GM21526 (cell line): Measurements from ENCODE around the gene GPR107.

ENCODE experiments used
- ATAC-seq: cut with Tn5 transposase; IDR thresholded peaks from one replicate; pipeline ENCODE4 v1.9.1; 2021; ENCODE audit warnings: moderate library complexity; ENCODE audit not compliant: unreplicated experiment, low FRiP score

The GPR107 gene

DNA sequence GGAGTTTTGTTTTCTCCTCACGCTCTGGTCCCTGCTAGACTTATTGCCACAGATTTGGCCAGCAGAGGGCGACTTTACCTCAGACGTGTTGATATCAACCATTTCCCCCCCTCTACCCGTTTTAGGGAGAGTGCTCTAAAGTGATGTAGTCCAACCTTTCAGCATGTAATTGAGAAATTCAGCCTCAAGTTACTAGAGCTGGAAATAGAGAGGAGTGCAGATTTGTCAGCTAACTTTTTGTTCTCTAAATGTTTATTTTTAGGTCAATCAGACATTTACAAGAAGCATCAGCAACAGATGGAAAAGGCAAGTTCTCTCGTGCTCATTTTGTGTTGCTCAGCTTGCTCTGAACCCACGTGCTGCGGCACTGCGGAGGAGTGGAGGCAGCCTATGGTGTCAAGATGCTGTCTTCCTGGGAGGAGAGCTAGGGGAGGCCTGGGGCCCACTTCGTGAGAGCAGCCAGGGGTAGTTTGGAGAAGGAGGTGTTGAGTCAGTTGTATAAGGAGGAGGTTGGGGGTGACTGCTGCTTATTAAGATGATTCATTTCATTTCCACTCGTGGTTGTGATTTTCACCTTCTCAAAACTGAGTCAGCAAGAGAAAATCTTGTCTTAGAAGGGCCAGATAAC is 53.6 kb downstream of the GPR107 start:
- no peak for ATAC-seq

DNA sequence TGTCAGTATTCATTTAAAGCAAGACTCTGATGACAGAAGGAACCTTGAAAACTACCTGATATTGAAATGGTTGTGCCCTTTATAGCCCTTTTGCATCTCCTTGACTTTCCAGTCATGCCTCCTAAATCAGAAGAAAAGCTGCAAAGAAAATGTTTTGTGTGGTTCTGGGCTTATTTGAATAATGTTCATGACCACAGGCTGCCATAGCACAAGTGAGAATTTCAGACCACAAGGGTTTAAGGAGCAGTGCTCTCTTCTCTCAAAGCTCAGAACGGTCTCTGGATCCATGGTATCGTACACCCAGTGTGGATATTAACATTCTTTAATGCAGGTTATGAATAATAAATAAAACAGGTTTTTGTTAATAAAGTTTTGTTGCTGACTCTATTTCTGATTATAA is 54.2 kb downstream of the GPR107 start:
- no peak for ATAC-seq

DNA sequence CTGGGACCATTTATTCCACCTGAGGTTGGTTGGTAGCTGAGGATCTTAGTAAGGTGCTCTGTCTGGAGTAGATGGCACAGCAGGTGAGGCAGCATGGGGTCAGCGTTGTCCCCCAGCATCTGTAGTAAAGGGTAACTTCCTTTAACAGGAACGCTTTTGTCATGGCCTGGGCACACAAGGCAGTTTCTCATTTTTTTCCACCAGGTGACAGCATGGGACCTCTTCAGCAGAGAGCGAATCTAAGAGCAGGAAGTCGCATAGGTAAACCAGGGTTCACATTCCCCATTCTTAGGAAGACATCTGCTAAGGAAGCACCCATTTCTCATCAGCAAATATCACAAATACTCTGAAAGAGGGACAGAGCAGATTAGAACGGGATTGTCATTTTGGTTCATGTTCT is 56.5 kb downstream of the GPR107 start:
- ATAC-seq: no peak

DNA sequence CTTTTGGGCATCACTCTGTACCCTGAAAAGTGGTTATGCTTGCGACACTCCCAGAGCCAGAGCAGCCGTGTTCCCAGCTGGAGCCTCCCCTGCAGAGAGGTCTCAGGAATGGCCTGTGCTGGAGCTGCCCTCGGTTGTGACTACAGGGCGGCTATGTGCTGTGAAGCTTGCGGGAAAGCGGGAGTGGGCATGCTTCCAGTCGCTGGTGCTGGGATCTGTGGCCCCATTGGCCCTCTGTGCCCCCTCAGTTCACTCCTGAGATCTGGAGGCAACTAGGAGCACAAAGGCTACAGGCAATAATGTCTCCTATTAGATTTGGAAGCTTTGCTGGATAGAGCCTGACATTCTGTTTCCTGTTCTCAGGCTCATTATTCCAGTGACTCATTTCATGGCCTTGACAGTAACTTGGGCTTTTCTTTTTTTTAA is 56.9 kb downstream of the GPR107 start:
- ATAC-seq: no peak

DNA sequence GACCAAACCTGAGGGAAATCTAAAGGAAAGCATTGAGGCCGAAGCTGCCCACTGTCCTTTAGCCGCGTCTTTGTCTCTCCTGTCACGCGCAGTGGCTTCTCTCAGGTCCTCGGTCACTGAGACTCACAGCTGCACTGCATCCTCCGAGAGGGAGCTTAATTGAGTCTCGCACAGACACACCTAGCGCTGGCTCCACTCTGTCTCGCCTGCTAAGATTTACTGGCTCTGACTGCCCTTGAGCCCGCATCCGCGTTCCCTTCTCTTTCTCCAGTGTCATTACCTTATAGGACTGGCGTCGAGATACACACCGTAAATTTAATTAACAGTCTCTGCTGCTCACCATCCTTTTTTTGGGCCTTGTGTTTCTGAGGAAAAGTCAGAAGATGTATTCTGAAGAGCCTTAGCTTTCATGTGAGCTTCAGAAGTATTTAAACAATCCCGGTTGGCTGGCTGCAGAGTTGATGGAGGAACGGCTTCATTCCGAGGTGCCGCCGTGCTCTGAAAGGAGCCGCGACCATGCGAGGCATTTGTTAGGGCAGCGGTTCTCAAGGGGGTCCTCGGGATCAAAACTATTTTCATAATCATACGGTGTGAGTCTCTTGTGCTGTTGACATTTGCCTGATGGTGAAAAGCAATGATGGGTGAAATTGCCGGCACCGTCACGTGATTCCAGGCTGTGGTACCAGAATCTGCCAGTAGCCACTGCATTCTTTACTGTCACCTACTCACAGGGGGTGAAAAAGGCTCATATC is 58.3 kb downstream of the GPR107 start:
- no peak for ATAC-seq

DNA sequence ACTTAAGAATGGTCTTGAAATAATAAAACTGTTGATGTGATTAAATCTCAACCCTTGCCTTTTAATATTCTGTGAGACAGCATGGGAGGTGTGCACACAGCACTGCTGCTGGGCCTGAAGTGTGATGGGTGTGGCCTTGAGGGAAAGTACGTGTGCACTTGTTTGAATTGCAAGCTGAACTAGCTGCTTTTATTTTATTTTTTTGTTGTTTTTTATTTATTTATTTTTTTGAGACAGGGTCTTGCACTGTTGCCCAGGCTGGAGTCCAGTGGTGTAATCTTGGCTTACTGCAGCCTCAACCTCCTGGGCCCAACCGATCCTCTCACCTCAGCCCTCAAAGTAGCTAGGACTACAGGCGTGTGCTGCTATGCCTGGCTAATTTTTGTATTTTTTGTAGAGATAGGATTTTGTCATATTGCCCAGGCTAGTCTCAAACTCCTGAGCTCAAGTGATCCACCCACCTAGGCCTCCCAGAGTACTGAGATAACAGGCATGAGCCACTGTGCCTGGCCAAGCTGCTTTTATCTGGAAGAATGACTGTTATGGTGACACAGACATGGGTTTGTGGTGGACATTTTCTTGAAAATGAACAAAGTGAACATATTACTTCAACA is 58.9 kb downstream of the GPR107 start:
- no peak for ATAC-seq

DNA sequence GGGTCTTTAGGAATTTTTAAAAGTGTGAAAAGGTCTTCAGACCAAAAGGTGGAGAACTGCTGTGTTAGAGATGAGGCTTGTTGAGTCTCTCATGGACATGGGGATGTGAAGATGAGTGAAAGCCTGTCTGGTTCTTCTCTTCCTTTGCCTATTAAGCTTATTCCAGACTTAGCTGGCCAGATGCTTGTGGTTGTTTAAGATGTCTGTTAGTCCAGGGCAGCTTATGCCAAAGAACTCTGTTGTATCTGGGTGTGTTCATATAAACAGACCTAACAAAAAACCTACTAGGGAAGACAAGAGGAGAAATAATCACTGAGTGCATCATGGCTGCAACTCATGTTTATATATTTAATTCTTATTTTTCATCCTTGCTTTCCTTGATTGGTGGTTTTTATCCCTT is 61.0 kb downstream of the GPR107 start:
- ATAC-seq: no peak

DNA sequence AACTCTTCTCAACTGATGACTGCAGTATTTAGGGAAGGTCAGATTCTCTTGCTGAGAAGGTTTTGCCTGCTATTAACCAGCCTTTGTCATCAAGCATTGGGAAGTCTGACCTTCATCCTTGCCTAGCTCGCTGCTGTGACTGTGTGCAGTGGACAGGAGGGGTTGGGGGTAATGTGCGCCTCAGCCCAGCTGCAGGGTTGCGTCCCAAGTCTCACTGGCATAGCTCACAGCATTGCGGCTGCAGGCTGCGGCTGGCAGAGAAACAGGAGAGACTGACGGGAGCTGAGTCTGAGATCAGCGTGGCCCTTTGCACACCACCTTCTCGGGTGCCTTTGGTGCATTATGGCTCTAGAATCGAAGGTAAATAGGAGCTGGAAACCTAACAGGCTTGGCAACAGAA is 62.6 kb downstream of the GPR107 start:
- no peak for ATAC-seq

DNA sequence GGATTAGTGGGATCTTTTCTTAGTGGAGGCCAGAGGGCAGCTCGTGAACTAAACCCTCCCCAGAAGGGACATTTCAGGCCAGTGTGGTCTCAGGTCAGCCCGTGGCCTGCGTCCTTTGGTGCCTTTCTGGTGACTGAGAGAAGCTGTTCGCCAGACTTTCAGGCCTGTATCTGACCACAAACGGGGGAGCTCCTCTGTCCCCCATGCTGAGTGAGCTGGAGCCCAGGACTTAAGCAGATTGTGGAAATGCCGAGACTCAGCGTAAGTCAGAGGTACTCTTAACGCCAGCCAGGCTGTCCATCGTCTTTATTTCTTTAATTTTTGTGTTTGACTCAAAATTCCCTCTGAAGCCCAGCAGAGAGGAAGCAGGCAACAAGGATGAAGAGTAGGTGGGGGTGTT is 63.7 kb downstream of the GPR107 start:
- ATAC-seq: no peak

DNA sequence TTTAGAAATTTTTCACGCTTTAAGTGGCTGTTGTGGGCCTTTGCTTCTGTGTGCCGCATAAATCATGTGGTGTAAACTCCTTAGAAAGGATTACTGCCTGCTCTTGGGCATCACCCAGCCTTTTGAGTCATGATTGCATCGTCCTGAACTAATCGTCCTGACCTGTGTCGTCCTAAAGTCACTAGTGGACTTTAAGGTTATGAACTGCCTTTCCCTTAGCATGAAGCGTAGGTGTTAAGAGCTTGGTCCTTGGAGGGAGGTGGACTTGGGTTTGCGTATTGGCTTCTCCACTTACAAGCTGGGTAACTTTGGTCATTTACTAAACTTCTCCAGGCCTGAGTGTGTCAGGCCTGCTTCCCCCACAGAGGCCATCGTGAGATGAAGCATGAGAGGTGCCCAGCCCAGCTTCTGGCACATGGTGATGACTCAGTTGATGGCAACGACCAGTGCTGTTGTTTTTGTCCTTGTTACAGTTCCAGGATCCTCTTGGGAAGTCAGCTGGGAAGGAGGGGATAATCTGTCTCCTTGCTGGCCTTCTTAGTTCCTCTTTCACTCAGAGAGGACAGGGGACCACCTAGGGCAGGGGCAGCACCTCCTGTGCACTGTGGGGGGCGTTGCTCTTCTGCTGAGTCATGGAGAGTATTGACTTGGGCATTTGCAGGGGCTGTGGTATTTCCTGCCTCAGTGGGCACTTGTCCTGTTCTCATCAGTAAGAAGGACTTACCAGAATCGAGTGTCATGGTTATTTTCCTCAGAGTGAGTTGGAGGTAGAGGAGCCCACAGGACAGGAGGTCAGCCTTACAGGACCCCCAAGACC is 64.3 kb downstream of the GPR107 start:
- ATAC-seq: no peak

DNA sequence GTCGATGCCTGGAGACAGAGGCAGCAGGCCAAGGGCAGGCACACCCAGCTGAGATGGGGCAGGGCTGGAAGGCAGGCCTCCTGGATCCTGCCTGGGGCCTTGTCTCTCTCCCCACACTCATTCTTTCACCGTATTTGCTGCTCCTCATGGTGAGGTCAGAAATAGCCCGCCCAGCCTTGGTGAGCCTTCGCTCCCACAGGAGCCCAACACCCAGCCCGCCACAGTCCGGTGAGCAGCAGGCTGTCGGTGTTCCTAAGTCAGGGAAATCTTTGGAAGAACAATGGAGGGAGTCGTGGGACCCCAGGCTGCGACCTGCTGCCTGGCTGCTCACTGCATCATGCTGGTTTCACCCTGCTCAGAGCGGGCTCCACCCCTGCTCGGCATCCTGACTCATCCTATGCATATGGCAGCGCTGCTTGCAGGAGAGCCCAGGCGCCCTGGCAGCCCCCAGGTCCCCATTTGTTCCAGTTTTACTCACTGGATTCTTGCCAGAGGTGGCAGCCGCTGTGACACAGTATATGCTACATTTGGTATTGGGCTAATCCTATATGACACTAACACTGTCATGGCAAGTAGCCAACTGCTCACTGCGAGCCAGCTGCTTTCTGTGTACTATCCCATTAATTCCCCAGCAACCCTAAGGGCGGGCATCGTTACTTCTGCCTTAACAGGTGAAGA is 65.3 kb downstream of the GPR107 start:
- no peak for ATAC-seq

DNA sequence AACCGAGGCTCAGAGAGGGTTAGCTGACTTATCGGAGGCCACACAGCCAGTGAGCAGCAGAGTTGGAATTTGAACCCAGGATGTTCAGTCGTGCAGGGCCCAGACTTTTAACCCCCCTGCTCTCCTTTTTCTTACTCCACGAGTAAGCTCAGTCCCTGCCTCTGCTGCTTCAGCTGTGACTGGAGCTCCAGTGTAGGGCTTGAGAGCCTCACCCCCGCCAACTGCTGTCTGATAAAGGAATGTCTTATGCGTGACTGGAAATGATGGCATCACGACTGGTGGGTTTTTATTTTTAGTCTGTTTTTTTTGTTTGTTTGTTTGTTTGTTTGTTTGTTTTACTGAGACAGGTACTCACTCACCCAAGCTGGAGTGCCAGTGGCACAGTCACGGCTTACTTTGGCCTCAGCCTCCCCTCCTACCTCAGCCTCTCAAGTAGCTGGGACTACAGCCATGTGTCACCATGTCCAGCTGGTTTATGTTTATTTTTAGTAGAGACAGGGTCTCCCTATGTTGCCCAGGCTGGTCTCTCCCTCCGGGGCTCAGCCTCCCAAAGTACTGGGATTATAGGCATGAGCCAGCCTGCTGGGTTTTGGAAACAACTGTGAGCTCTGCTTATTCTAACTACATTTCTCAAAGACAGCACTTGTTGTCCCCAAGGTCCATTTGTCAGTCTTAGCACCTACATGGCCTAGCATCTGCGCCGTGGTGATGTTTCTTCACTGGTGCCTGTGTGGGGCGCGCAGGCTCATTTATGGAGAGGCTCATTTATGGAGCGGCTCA is 66.0 kb downstream of the GPR107 start:
- ATAC-seq: no peak

DNA sequence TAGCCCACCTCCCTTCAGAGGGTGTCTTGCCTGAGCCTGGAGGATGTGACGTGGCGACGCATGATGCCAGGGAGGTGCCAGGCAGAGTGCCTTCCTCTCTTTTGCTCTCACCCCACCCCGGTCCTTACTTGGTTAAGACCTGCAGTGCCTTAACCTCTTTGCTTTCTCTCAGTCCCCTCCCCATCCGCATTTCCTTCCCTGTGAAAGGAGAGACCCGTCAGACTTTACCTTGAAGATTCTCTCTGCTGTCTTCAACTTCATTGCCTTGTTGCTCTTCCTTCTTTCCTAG is 66.5 kb downstream of the GPR107 start:
- no peak for ATAC-seq

DNA sequence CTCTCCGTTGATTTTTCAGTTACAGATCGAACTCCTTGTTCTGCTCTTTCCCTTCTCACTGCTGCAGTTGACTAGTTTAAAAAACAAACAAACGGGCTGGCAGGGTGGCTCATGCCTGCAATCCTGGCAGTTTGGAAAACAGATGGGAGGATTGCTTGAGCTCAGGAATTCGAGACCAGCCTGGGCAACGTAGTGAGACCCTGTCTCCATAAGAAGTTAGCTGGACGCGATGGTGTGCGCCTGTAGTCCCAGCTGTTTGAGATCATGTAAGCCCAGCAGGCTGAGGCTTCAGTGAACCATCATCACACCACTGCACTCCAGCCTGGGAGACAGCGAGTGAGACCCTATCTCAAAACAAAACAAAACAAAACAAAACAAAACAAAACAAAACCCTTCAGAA is 67.1 kb downstream of the GPR107 start:
- no peak for ATAC-seq

DNA sequence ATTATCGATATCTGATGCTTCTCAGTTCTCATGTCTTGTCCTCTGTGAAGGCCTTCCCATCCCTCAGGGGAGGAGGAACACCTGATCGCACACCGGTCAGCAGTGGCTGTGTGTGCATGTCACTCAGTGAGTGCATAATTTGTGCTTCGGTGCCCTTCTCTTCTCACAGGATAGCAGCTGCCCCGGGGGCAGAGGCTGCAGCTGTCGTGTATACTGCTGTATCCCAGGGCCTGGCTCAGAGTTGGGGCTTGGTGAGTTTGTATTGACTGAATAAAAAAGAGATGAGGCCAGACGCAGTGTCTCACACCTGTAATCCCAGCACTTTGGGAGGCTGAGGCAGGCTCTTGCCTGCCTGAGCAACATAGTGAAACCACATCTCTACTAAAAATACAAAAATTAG is 68.8 kb downstream of the GPR107 start:
- ATAC-seq: no peak

DNA sequence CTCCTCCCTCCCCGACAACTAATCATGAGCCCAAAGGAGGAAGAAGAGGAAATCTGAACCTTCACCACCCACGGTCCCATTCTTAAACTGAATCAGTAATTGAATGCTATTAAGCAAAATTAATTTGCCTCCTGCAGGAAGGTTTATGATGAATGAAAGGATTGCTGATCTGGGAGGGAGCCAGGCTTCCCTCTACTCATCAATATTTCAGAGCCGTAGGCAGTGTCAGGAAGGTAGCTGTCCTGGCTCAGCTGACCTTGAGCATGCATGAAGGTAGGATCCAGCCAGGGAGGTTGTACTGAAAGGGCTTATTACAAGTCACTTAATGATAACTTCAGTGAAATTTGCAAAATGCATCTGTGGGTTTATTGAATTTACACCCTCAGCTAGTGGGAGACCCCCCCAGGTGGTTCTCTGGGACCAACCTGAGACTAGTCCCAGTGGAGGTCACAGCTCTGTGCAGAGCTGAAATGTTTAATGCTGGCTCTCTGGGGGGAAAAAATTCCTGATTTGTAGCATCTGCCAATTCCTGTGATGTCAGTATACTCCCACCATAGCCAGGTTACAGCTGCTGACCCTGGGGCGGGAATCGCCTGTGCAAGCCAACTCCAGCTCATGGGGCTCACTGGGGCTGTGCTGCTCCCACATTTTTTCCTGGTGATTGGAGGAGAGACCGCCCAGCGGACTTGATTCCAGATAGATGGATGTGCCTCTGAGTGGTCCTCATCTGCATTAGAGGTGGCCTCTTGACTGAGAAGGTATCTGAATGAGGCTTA is 70.6 kb downstream of the GPR107 start:
- no peak for ATAC-seq

DNA sequence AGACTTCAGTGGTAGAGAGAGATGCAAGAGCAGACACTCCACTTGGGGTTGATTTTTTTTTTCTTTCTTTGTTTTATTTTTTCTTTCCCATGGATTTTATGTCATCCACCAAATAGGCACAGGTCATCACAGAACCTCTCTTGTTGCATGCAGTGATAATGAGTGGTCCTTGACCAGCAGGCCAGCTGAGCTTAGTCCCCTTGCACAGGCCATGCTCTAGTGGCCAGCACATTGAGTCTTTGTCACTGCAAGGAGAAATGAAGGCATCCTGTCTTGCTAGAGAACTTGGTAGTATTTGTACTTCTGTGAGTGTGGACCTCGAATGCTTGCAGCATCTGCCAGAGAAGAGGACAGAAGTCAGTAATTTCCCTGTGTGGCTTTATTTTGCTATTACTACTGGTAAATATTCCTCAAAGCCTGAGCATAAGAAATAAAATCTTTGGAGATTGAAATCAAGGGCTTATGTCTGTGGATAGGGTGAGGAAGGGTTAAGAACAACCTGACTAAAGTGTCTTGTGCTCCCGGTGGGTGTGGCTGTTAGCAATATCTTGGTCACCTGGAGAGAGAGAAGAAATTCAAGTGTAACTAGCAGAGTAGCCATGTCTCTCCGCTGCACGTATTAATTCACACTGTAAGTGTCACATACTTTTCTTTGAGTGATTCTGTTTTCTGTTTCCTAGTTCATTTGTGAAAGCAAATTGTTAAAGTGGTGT is 73.2 kb downstream of the GPR107 start:
- ATAC-seq: no peak

DNA sequence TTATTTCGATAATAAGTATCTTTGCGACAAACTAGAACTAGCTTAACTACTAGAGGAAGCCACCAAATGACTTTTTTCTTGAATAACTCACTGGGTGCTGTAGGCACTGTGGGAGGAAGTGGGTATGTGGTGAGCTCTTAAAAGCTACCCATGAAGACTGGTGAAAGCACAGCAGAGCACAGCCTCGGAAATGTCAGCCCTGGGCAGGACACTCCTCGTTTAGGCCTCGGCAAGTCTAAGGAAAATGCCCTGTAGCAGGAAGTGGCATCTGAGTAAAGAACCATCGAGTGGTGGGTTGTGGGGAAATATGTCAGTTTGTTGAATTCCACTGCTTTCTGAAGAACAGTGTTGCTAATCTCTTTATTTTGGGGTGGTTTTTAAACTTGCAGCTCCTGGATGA is 74.5 kb downstream of the GPR107 start:
- ATAC-seq: peak; percentile 25
